HG03571 (cell line): Measurements from ENCODE around the gene RAD9A.

ENCODE experiments used
- ATAC-seq: cut with Tn5 transposase; IDR thresholded peaks from one replicate; pipeline ENCODE4 v1.9.1; 2021; ENCODE audit not compliant: unreplicated experiment

Gene RAD9A

DNA sequence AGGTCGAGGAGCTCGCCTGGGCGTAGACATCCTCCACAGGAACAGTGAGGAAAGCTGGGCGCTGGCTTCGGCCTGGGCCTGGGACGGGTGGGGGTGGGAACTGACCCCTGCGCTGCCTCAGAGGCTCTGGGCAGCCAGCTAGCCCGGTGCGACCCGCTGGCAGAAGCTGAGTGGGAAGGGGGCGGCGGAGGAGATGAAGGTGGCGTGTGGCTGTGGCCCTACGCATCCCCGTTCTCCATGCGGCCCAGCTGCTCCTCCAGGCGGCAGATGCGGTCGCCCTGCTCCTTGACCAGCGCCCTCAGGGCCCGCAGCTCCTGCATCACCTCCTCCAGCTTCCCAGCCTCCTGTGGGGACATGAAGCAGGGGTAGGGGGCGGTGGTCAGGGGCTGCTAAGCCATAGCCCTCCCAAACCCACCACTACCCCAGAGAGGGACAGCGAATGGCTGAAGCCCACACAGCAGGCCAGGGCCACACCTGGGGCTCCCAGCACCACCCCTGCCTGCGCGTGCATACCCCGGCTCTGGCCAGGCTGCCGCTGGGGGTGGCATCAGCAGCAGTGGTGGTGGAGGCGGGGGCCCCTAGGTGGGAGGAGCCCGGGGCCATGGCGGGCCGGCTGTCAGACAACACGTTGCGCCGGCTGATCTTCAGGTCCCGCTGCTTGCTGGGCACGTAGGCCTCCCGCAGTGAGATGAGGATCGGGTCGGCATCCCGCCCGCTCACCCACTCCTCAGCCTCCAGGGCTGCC lies 46.5 kb downstream of the RAD9A start:
- ATAC-seq, result no peak

DNA sequence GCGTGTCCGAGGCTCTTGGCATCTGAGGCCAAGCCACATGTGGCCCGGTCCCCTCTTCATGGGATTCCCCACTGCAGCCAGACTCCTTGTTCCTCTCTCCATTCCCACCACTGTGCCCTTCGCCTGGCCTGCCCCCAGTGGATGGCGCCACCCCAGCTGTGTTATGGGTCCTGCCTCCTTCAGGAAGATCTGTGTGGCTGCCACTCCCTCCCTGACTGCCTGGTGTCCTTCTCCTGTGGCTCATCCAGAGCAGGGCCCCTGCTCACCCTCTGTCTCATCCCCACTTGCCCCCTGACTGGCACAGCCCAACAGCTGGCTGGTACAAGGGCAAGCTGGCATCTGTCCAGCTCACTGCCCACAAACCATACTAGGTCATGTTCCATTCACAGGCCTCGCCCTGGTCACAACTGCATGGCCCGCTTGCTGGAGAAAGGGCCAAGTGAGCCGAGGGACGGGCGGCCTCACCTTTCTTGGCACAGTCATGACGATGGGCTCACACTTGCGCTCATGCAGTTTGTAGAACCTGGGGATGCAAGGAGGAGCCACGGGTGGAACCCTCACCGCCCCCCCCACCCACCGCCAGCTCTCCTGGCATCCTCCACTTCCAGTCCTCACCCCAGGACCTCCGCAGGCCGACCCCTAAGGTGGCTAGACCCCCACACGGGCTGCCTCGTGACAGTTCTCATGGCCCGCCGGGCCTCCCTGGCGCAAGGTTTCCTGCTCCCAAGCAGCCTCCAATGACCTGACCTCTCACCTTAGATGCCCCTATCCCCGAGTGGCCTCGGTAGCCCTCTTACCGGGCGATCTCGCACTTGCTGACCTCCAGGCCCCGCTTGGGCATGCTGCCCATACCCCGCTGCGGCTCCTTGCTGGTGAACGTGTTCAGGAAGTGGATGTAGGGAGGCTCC lies 47.8 kb downstream of the RAD9A start:
- ATAC-seq, result no peak

- ATAC-seq, result no peak
These were observed 48.7 kb downstream of the RAD9A start for GRCh38 chr11:67440229-67441097.

DNA sequence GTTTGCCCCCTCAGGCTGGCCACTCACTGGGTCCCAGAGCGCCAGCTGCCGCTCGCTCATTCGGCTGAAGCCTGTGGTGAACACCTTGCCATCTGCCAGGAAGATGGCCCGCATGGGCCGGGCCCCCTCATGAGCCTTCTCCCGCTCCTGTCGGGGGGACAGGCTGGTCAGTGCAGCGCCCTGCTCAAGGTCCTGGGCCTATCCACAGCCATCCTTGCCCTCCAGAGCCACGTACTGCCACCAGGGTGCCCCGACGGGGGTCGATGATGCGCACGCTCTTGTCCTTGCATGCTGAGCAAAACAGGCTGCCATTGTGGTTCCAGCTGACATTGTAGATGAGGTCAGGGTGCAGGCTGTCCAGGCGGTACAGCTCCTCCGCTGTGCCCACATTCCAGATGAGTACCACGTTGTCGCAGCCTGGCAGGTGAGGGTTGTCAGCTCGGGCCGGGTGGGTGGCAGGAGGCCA lies 49.3 kb downstream of the RAD9A start:
- ATAC-seq, result no peak

DNA sequence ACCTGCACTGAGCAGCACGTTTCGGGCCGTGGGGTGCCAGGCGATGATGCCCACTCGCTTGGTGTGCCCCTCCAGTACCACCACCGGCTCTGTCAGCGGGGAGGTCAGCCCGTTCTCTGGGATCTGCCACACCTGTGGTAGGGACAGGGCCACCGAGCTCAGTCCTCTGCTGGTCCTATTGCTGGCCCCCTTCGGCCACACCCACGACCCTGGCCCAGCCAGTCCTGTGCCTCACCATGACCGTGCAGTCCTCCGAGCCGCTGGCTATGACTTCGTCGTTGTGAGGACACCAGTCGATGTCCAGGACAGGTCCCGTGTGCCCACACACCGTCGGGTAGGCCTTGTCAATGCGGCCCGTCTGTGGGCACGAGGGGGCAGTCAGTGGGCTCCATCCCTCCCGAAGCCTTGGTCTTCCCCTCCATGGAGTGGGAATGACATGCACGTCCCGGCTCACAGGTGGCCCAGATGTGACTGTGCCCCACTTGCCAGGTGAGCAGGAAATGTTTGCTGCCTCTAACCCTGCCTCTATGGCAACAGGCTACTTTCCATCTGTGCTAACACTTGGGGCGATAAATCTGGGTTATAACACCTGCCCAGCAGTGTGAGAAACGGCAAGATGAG lies 50.1 kb downstream of the RAD9A start:
- ATAC-seq, result no peak

GRCh38 chr11:67442504-67443404 lies 51.0 kb downstream of the RAD9A start:
- no peak for ATAC-seq

- ATAC-seq, result no peak
These were observed 53.7 kb downstream of the RAD9A start for GRCh38 chr11:67445515-67445914.
